T follicular helper cell (primary cell): ENCODE results near the gene AP3M1.

ENCODE experiments used
- DNase-seq: peaks from one replicate; pipeline ENCODE4 v3.0.0-alpha.2; 2020; ENCODE audit warnings: low read depth

The AP3M1 gene

GRCh38 chr10:74114041-74114448 lies 36.6 kb downstream of the AP3M1 start:
- DNase-seq = no peak

- DNase-seq = no peak
Measured at GRCh38 chr10:74113546-74113945, 37.1 kb downstream of the AP3M1 start.

- DNase-seq = no peak
Measured at GRCh38 chr10:74111799-74112198, 38.8 kb downstream of the AP3M1 start.

- no peak for DNase-seq
Measured at GRCh38 chr10:74110120-74110519, 40.5 kb downstream of the AP3M1 start.

GRCh38 chr10:74109452-74109851 lies 41.2 kb downstream of the AP3M1 start:
- no peak for DNase-seq

- no peak for DNase-seq
Measured at GRCh38 chr10:74107391-74107790, 43.2 kb downstream of the AP3M1 start.

- DNase-seq = no peak
Measured at GRCh38 chr10:74104996-74105395, 45.6 kb downstream of the AP3M1 start.

GRCh38 chr10:74104480-74104879 lies 46.1 kb downstream of the AP3M1 start:
- no peak for DNase-seq

GRCh38 chr10:74103560-74104258 lies 46.9 kb downstream of the AP3M1 start:
- DNase-seq = no peak

GRCh38 chr10:74099836-74100235 lies 50.8 kb downstream of the AP3M1 start:
- DNase-seq = no peak

- no peak for DNase-seq
Measured at GRCh38 chr10:74099420-74099819, 51.2 kb downstream of the AP3M1 start.

GRCh38 chr10:74097776-74098175 lies 52.9 kb downstream of the AP3M1 start:
- DNase-seq = no peak

GRCh38 chr10:74096777-74097176 lies 53.9 kb downstream of the AP3M1 start:
- no peak for DNase-seq

- DNase-seq = no peak
Measured at GRCh38 chr10:74094231-74094630, 56.4 kb downstream of the AP3M1 start.

- no peak for DNase-seq
Measured at GRCh38 chr10:74093530-74094164, 57.0 kb downstream of the AP3M1 start.

- DNase-seq = no peak
Measured at GRCh38 chr10:74092372-74092771, 58.3 kb downstream of the AP3M1 start.

- DNase-seq = no peak
Measured at GRCh38 chr10:74088722-74089121, 61.9 kb downstream of the AP3M1 start.

- no peak for DNase-seq
Measured at GRCh38 chr10:74086317-74086716, 64.3 kb downstream of the AP3M1 start.

GRCh38 chr10:74084955-74085354 lies 65.7 kb downstream of the AP3M1 start:
- no peak for DNase-seq

- no peak for DNase-seq
Measured at GRCh38 chr10:74083304-74083703, 67.3 kb downstream of the AP3M1 start.

GRCh38 chr10:74081941-74082718 lies 68.5 kb downstream of the AP3M1 start:
- no peak for DNase-seq

- peak; percentile 16 for DNase-seq
Measured at GRCh38 chr10:74081192-74081803, 69.3 kb downstream of the AP3M1 start.
